ENCODE data around the gene TMEM200B.
"Not testable (repeated sequence)": the region's sequence is repeated elsewhere in the genome, so short reads cannot be mapped to it uniquely, and the experiment has no call there.

The TMEM200B gene

DNA sequence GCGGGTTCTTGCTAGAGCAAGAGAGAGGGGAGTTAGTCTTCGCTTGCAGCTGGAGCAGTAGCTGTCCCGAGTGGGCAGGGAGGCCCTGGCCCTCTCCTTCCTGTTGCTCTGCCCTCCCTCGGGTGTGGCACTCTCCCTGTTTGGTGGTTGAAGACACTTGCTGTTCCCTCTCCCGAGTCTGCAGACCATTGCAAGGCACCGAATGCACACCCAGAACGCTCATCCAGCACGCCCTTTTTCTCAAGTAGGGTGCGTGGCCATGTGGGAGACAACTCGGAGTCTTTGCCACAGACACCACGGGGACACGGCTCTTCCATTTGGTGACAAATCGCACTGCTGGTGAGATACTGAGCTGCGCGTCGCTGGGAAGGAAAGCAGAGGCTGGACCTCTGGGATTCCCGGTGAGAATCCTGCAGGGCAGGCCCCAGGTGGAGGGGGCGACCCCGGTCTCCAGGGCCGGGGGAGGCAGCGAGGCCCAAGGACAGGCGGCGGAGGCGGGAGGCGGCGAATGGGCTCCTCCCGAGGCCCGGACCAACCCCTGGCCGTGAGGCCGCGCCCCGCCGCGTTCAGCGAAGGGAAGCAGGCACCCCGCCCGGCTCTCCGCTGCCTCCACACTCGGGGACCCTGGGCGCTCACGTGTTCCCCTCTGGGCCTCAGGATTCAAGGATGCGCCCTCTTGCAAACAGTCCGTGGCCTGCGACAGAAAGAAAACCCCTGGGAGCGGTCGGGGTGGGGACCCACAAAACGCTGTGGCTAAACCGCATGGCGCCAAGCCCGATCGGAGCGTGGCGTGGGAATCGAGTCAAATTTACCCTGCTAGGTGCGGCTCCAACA, 10.4 kb upstream of the TMEM200B start:
- no peak overlapping the region for H3K9ac ChIP-seq (ENCODE audit: low read length)
- no peak overlapping the region for H3K4me3 ChIP-seq (ENCODE audit: low read depth, low read length)
- H3K4me1 ChIP-seq (ENCODE audit: control insufficient read depth, insufficient read depth, low read length) = peaks cover 15% of the 10 kb centered on the region; the same call in 1 of the 2 replicates
- no peaks in the 10 kb centered on the region for H3K27me3 ChIP-seq (ENCODE audit: control insufficient read depth, insufficient read depth, low read length)
- no peaks in the 10 kb centered on the region for H3K36me3 ChIP-seq (ENCODE audit: control insufficient read depth, insufficient read depth, low read length)
- no peaks in the 10 kb centered on the region for H3K9me3 ChIP-seq (ENCODE audit: control insufficient read depth, insufficient read depth, low read depth, low read length)
- H3K27ac ChIP-seq (ENCODE audit: low read depth, low read length) = no peak overlapping the region

DNA sequence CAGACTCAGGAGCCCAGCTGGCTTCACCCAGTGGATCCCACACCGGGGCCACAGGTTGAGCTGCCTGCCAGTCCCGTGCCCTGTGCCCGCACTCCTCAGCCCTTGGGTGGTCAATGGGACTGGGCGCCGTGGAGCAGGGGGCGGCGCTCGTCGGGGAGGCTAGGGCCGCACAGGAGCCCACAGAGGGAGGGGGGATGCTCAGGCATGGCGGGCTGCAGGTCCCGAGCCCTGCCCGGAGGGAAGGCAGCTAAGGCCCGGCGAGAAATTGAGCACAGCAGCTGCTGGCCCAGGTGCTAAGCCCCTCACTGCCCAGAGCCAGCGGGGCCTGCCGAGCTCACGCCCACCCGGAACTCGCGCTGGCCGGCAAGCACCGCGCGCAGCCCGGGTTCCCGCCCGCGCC, 7.4 kb upstream of the TMEM200B start:
- not testable (repeated sequence) for H3K36me3 ChIP-seq (ENCODE audit: control insufficient read depth, insufficient read depth, low read length); H3K27me3 ChIP-seq (ENCODE audit: control insufficient read depth, insufficient read depth, low read length); H3K9ac ChIP-seq (ENCODE audit: low read length); H3K4me3 ChIP-seq (ENCODE audit: low read depth, low read length); H3K27ac ChIP-seq (ENCODE audit: low read depth, low read length); H3K9me3 ChIP-seq (ENCODE audit: control insufficient read depth, insufficient read depth, low read depth, low read length)
- H3K4me1 ChIP-seq (ENCODE audit: control insufficient read depth, insufficient read depth, low read length) = peaks cover 10% of the 10 kb centered on the region; the same call in 1 of the 2 replicates

DNA sequence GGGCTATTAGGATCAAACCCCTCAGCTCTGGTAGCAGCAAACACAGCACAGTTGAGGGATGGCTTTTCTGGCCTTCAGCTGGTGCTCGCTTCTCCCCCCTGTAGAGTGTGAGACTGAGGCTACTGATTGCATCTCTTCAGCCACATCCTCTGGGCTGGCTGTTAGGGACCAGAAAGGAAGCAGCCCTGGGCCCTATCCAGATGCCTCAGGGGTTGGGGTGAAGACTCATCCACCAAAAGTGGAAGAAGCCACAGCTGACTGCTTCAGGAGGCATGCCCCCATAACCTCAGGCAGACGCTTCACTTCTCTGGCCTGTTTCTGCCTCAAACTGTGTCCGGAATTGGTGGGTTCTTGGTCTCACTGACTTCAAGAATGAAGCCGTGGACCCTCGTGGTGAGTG, 6.2 kb upstream of the TMEM200B start:
- Histone ChIP-seq H3K9ac (ENCODE audit: low read length) (no peak overlapping the region), H3K4me3 (ENCODE audit: low read depth, low read length) (no peak overlapping the region), H3K27ac (ENCODE audit: low read depth, low read length) (no peak overlapping the region), H3K36me3 (ENCODE audit: control insufficient read depth, insufficient read depth, low read length) (no peaks in the 10 kb centered on the region), H3K27me3 (ENCODE audit: control insufficient read depth, insufficient read depth, low read length) (no peaks in the 10 kb centered on the region), H3K4me1 (ENCODE audit: control insufficient read depth, insufficient read depth, low read length) (peaks cover 20% of the 10 kb centered on the region; the same call in 1 of the 2 replicates), H3K9me3 (ENCODE audit: control insufficient read depth, insufficient read depth, low read depth, low read length) (no peaks in the 10 kb centered on the region)

- Histone ChIP-seq H3K9me3 (ENCODE audit: control insufficient read depth, insufficient read depth, low read depth, low read length) (no peaks in the 10 kb centered on the region), H3K27me3 (ENCODE audit: control insufficient read depth, insufficient read depth, low read length) (no peaks in the 10 kb centered on the region), H3K27ac (ENCODE audit: low read depth, low read length) (no peak overlapping the region), H3K4me3 (ENCODE audit: low read depth, low read length) (no peak overlapping the region), H3K9ac (ENCODE audit: low read length) (no peak overlapping the region), H3K36me3 (ENCODE audit: control insufficient read depth, insufficient read depth, low read length) (no peaks in the 10 kb centered on the region), H3K4me1 (ENCODE audit: control insufficient read depth, insufficient read depth, low read length) (peaks cover 12% of the 10 kb centered on the region; the same call in 1 of the 2 replicates)
Observed at GRCh38 chr1:29128739-29129138, 5.0 kb upstream of the TMEM200B start.

DNA sequence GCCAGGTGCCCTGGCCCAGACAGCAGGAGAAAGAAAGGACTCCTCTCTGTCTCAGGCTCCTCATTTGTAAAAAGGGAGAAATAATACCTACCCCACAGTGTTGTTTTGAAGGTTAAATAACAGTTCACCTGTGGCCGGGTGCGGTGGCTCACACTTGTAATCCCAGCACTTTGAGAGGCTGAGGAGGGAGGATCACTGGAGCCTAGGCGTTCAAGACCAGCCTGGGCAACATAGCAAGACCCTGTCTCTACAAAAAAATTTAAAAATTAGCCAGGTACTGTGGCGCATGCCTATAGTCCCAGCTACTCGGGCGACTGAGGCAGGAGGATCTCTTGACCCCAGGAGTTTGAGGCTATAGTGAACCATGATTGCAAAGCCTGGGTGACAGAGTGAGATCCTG, 2.5 kb upstream of the TMEM200B start:
- Histone ChIP-seq H3K9me3 (ENCODE audit: control insufficient read depth, insufficient read depth, low read depth, low read length) (no peaks in the 10 kb centered on the region), H3K9ac (ENCODE audit: low read length) (no peak overlapping the region), H3K4me3 (ENCODE audit: low read depth, low read length) (no peak overlapping the region), H3K27ac (ENCODE audit: low read depth, low read length) (no peak overlapping the region), H3K27me3 (ENCODE audit: control insufficient read depth, insufficient read depth, low read length) (peaks cover 12% of the 10 kb centered on the region; the same call in 1 of the 2 replicates), H3K4me1 (ENCODE audit: control insufficient read depth, insufficient read depth, low read length) (peaks cover 11% of the 10 kb centered on the region; the same call in 1 of the 2 replicates), H3K36me3 (ENCODE audit: control insufficient read depth, insufficient read depth, low read length) (no peaks in the 10 kb centered on the region)

GRCh38 chr1:29125788-29126187, 2.1 kb upstream of the TMEM200B start:
- H3K27me3 ChIP-seq (ENCODE audit: control insufficient read depth, insufficient read depth, low read length) = peaks cover 12% of the 10 kb centered on the region; the same call in 1 of the 2 replicates
- H3K27ac ChIP-seq (ENCODE audit: low read depth, low read length) = no peak overlapping the region
- peak overlapping the region; percentile 82 for H3K9ac ChIP-seq (ENCODE audit: low read length)
- H3K9me3 ChIP-seq (ENCODE audit: control insufficient read depth, insufficient read depth, low read depth, low read length) = no peaks in the 10 kb centered on the region
- H3K4me1 ChIP-seq (ENCODE audit: control insufficient read depth, insufficient read depth, low read length) = peaks cover 13% of the 10 kb centered on the region; the same call in 1 of the 2 replicates
- no peak overlapping the region for H3K4me3 ChIP-seq (ENCODE audit: low read depth, low read length)
- H3K36me3 ChIP-seq (ENCODE audit: control insufficient read depth, insufficient read depth, low read length) = peaks cover 2% of the 10 kb centered on the region; the same call in 1 of the 2 replicates

GRCh38 chr1:29125237-29125641, 1.5 kb upstream of the TMEM200B start:
- peaks cover 7% of the 10 kb centered on the region; the same call in 1 of the 2 replicates for H3K36me3 ChIP-seq (ENCODE audit: control insufficient read depth, insufficient read depth, low read length)
- peaks cover 12% of the 10 kb centered on the region; the same call in 1 of the 2 replicates for H3K27me3 ChIP-seq (ENCODE audit: control insufficient read depth, insufficient read depth, low read length)
- no peaks in the 10 kb centered on the region for H3K9me3 ChIP-seq (ENCODE audit: control insufficient read depth, insufficient read depth, low read depth, low read length)
- H3K9ac ChIP-seq (ENCODE audit: low read length) = peak overlapping the region; percentile 82
- H3K27ac ChIP-seq (ENCODE audit: low read depth, low read length) = peak overlapping the region; percentile 98; the same call in 1 of the 2 replicates
- peak overlapping the region; percentile 97 for H3K4me3 ChIP-seq (ENCODE audit: low read depth, low read length)
- peaks cover 17% of the 10 kb centered on the region; the same call in 1 of the 2 replicates for H3K4me1 ChIP-seq (ENCODE audit: control insufficient read depth, insufficient read depth, low read length)

- H3K4me1 ChIP-seq (ENCODE audit: control insufficient read depth, insufficient read depth, low read length) = peaks cover 17% of the 10 kb centered on the region; the same call in 1 of the 2 replicates
- peaks cover 7% of the 10 kb centered on the region; the same call in 1 of the 2 replicates for H3K36me3 ChIP-seq (ENCODE audit: control insufficient read depth, insufficient read depth, low read length)
- peak overlapping the region; percentile 99 for H3K9ac ChIP-seq (ENCODE audit: low read length)
- H3K27me3 ChIP-seq (ENCODE audit: control insufficient read depth, insufficient read depth, low read length) = peaks cover 12% of the 10 kb centered on the region; the same call in 1 of the 2 replicates
- H3K4me3 ChIP-seq (ENCODE audit: low read depth, low read length) = peak overlapping the region; percentile 97
- H3K9me3 ChIP-seq (ENCODE audit: control insufficient read depth, insufficient read depth, low read depth, low read length) = no peaks in the 10 kb centered on the region
- H3K27ac ChIP-seq (ENCODE audit: low read depth, low read length) = peak overlapping the region; percentile 98
Observed at GRCh38 chr1:29124366-29125236, 898 bp upstream of the TMEM200B start.

DNA sequence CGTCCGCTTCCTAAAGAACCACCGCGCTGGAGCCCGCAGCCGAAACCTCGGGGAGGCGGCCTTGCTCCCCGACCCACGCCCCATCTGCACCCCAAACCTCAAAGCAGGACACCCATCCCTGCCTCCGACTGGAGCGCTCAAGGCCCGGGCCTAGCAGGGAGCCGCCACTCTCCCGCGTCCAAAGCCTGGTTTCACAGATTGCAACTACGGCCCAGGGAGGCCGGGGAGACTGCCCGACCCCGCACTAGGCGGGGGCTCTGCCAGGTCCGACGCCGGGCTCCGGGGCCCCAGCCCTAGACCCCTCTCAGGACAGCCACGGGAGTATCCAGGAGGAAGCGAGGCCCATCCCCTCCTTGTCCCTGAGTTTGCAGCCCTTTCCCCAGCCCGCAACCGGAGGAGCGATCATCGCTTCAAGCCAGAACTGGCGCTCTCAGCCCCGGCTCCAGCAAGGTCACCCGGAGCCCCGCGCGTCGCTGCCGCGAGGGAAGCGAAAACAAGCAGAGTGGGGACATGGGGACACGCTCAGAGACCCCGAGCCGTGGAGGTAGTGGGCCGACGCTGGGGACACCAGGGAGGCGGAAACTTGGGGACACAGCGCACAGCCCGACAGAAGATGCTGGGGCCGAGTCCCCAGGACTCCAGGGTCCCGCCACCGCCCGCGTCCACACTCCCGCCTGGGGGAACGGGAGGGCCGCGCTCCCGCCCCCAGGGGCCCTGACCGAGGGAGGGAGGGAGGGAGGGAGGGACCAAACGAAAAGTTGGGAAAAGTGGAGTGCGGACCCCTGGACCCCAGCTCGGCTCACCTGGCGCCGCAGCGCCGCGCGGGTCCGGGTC, 433 bp downstream of the TMEM200B start:
- Histone ChIP-seq H3K4me3 (ENCODE audit: low read depth, low read length) (peak overlapping the region; percentile 97), H3K4me1 (ENCODE audit: control insufficient read depth, insufficient read depth, low read length) (peaks cover 17% of the 10 kb centered on the region; the same call in 1 of the 2 replicates), H3K36me3 (ENCODE audit: control insufficient read depth, insufficient read depth, low read length) (peaks cover 10% of the 10 kb centered on the region; the same call in 1 of the 2 replicates), H3K9ac (ENCODE audit: low read length) (peak overlapping the region; percentile 99), H3K9me3 (ENCODE audit: control insufficient read depth, insufficient read depth, low read depth, low read length) (no peaks in the 10 kb centered on the region), H3K27me3 (ENCODE audit: control insufficient read depth, insufficient read depth, low read length) (peaks cover 12% of the 10 kb centered on the region; the same call in 1 of the 2 replicates), H3K27ac (ENCODE audit: low read depth, low read length) (peak overlapping the region; percentile 92; the same call in 1 of the 2 replicates)

DNA sequence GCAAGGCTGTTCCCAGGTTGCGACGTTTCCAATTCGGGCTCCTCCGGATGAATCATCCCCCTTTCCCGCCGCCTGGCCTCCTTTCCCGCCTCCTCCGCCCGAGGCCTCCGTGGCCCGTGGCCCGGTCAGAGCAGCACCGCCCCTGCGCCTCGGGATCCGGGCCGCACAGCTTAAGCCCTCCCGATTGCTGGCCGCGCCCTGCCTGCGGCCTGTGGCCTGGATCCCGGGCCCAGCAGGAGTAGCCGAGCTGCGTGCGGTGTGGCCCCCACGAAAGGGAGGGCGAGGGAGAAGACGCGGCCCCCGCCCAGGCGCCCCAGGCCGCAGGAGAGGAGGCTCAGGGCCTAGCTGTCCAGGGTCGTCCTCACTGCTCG, 1.0 kb downstream of the TMEM200B start:
- Histone ChIP-seq H3K4me1 (ENCODE audit: control insufficient read depth, insufficient read depth, low read length) (peaks cover 17% of the 10 kb centered on the region; the same call in 1 of the 2 replicates), H3K36me3 (ENCODE audit: control insufficient read depth, insufficient read depth, low read length) (peaks cover 12% of the 10 kb centered on the region; the same call in 1 of the 2 replicates), H3K27ac (ENCODE audit: low read depth, low read length) (peak overlapping the region; percentile 92; the same call in 1 of the 2 replicates), H3K9me3 (ENCODE audit: control insufficient read depth, insufficient read depth, low read depth, low read length) (no peaks in the 10 kb centered on the region), H3K9ac (ENCODE audit: low read length) (peak overlapping the region; percentile 99), H3K27me3 (ENCODE audit: control insufficient read depth, insufficient read depth, low read length) (peaks cover 12% of the 10 kb centered on the region; the same call in 1 of the 2 replicates), H3K4me3 (ENCODE audit: low read depth, low read length) (peak overlapping the region; percentile 97)
